Astrocyte (in vitro differentiated cells and primary cell): ENCODE results near the gene KCNAB1.

Experiments
- CTCF ChIP-seq: IDR thresholded peaks from 2 replicates; pipeline ENCODE4 v1.5.1; 2011; ENCODE audit warnings: low read depth, mild to moderate bottlenecking, inconsistent platforms, low read length, moderate library complexity; ENCODE audit not compliant: insufficient read depth
- EZH2 ChIP-seq: IDR thresholded peaks from 2 replicates; pipeline ENCODE4 v1.6.1; 2012; ENCODE audit warnings: mild to moderate bottlenecking, low read length, inconsistent platforms; ENCODE audit not compliant: insufficient read depth

- TF ChIP-seq CTCF (no peak), EZH2 (no peak)
These were observed 10.9 kb downstream of the KCNAB1 start for GRCh38 chr3:156131241-156131640.
